PFSK-1 (cell line): ENCODE results near the gene PRRT4.

ENCODE experiments used
- FOXP2 ChIP-seq: optimal IDR thresholded peaks from 2 replicates; pipeline ENCODE3; 2011; ENCODE audit warnings: borderline replicate concordance, control low read depth, inconsistent platforms; ENCODE audit not compliant: insufficient read depth; ENCODE audit errors: extremely low read length, extremely low read depth
- POLR2AphosphoS5 ChIP-seq: IDR thresholded peaks from 2 replicates; pipeline ENCODE4 v1.6.1; 2012; ENCODE audit warnings: low read depth, mild to moderate bottlenecking, control low read depth, low read length, moderate library complexity
- SIN3A ChIP-seq: IDR thresholded peaks from 2 replicates; pipeline ENCODE4 v1.6.1; 2012; ENCODE audit warnings: mild to moderate bottlenecking, low read length, moderate library complexity, borderline replicate concordance; ENCODE audit not compliant: insufficient read depth
- TAF1 ChIP-seq: IDR thresholded peaks from 2 replicates; pipeline ENCODE4 v1.6.1; 2012; ENCODE audit warnings: low read length, control low read depth, borderline replicate concordance; ENCODE audit not compliant: insufficient read depth
- TF ChIP-seq, protein P1 (sequence below), 2 experiments: IDR thresholded peaks; 2 replicates each; pipeline versions ENCODE4 v1.6.1 to v1.8.0; 2011 to 2012; ENCODE audit warnings: low read depth in 2 of 2, low read length in 2 of 2, control low read depth in 1 of 2, inconsistent platforms in 1 of 2, mild to moderate bottlenecking in 1 of 2, moderate library complexity in 1 of 2; ENCODE audit not compliant: insufficient read depth in 1 of 2

PRRT4 gene

DNA sequence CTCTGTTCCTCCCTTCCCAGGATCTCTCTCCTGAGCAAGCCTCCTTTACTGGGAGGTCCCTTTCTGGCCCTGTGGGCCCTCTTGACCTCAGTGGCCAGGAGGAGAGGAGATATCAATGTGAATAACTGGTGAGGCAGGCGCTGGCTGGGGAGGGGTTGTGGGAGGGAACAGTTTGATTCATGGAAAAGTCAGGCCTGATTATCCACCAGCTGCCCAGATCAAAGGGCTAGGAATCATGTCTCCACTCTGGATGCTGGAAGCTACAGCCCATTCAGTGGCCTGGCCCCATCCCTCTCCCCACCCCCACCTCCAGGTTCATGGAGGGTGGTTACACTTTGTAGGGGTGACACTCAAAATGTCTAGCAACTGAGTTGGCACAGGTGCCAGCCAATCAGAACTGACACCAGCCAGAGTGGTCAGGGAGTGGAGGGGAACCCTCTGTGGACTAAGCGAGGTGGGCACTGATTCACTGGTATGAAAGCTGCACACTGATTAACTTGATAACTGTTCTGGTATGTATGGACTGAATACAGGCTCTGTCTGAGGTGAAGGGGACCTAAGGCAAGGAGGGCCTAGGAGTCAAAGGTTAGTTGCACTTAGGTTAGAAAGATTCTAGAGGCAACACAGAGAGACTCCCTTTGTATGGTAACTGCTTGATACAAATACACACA lies 4.8 kb downstream of the PRRT4 start:
- no peak for TF ChIP-seq FOXP2
- TF ChIP-seq, protein P1, sequence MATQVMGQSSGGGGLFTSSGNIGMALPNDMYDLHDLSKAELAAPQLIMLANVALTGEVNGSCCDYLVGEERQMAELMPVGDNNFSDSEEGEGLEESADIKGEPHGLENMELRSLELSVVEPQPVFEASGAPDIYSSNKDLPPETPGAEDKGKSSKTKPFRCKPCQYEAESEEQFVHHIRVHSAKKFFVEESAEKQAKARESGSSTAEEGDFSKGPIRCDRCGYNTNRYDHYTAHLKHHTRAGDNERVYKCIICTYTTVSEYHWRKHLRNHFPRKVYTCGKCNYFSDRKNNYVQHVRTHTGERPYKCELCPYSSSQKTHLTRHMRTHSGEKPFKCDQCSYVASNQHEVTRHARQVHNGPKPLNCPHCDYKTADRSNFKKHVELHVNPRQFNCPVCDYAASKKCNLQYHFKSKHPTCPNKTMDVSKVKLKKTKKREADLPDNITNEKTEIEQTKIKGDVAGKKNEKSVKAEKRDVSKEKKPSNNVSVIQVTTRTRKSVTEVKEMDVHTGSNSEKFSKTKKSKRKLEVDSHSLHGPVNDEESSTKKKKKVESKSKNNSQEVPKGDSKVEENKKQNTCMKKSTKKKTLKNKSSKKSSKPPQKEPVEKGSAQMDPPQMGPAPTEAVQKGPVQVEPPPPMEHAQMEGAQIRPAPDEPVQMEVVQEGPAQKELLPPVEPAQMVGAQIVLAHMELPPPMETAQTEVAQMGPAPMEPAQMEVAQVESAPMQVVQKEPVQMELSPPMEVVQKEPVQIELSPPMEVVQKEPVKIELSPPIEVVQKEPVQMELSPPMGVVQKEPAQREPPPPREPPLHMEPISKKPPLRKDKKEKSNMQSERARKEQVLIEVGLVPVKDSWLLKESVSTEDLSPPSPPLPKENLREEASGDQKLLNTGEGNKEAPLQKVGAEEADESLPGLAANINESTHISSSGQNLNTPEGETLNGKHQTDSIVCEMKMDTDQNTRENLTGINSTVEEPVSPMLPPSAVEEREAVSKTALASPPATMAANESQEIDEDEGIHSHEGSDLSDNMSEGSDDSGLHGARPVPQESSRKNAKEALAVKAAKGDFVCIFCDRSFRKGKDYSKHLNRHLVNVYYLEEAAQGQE (IDR thresholded peaks at IDR 0.05; ENCODE audit: insufficient read depth in 1 of 2, low read depth in 2 of 2, low read length in 2 of 2): no peak
- TF ChIP-seq POLR2AphosphoS5: no peak
- no peak for TF ChIP-seq TAF1
- no peak for TF ChIP-seq SIN3A

DNA sequence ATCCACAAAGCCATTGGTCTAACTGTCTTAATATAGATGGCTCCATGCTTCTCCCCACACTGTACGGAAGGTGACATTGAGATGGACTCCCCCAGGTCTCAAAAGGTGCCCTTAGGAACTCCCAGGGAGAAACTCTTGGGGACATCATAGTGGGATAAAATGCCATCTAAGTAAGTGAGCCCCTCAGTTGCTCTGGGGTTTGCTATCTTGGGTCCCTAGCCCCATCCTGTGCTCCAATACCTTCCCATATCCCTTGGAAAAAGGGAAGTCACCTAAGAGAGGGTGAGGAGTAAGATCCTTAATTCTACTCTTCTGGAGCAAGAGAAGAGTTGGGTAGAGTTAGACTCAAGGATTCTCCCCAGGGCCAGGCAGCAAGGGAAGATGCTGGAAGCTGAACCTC lies 7.9 kb downstream of the PRRT4 start:
- TF ChIP-seq FOXP2 (no peak), SIN3A (no peak), POLR2AphosphoS5 (no peak), TAF1 (no peak)
- TF ChIP-seq, protein P1 (IDR thresholded peaks at IDR 0.05; ENCODE audit: insufficient read depth in 1 of 2, low read depth in 2 of 2, low read length in 2 of 2): no peak

DNA sequence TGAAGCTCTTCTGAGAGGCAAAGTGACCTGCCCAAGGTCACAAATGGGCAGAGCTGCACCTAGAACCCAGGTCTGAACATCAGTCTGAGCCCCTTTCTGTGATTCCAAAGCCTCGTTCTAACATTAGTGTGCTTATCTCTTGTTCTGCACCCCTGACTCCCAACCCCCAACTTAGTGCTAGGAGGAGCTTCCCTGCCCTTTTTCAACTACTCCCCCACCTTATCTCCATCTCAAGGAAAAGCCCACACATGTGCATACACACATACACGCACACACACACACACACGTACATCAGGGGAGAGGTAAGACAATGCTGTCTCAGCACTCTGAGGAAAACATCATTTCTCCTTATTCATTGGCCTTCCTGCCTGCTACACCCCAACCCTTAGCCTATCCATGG lies 8.3 kb downstream of the PRRT4 start:
- TF ChIP-seq TAF1: no peak
- TF ChIP-seq, protein P1 (IDR thresholded peaks at IDR 0.05; ENCODE audit: insufficient read depth in 1 of 2, low read depth in 2 of 2, low read length in 2 of 2): no peak
- TF ChIP-seq POLR2AphosphoS5: no peak
- TF ChIP-seq SIN3A: no peak
- no peak for TF ChIP-seq FOXP2

DNA sequence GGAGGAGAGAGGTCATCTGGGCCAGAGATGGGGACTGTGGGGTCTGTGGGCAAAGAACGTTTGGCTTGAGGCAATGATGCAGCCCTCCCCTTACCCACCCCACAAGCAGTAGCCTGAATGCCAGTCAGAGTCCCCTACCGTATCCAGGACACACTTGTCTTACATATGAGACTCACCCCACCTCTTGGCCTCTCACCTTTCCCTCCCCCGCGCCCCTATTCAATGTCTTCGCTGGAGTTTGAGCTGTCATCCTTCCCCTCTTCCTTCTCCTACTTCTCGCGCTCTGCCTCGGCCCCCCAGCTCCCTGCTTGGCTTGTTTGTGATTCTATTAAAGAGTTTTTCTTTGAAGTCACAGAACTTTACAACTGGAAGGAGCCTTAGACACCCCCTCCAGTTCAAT lies 8.9 kb downstream of the PRRT4 start:
- TF ChIP-seq SIN3A (no peak), FOXP2 (no peak), TAF1 (no peak), POLR2AphosphoS5 (no peak)
- TF ChIP-seq, protein P1 (IDR thresholded peaks at IDR 0.05; ENCODE audit: insufficient read depth in 1 of 2, low read depth in 2 of 2, low read length in 2 of 2): no peak

DNA sequence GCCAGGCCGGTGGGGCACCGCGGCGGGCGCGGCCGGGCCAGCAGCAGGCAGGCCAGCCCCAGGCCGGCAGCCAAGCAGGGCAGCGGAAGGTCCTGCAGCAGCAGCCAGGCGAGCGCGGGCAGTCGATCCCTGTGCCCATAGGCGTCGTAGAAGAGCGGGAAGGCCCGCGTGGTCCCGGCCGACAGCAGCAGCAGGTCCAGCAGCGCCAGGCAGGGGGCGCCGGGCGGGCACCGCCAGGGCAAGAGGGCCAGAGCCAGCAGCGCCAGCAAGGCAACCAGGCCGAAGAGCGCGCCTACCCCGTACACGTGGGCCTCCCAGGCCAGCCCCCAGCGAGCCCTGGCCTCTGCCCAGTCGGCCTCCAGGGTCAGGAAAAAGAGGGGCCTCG lies 9.3 kb downstream of the PRRT4 start:
- TF ChIP-seq, protein P1 (IDR thresholded peaks at IDR 0.05; ENCODE audit: insufficient read depth in 1 of 2, low read depth in 2 of 2, low read length in 2 of 2): no peak
- TF ChIP-seq TAF1: no peak
- no peak for TF ChIP-seq SIN3A
- no peak for TF ChIP-seq FOXP2
- no peak for TF ChIP-seq POLR2AphosphoS5
